Neural progenitor cell (in vitro differentiated cells): ENCODE data around the gene ZCCHC8.
"Not testable (repeated sequence)": the region's sequence is repeated elsewhere in the genome, so short reads cannot be mapped to it uniquely, and the experiment has no call there.

ENCODE experiments used
- CTCF ChIP-seq: fragments of 200-600 bp; sonication (generic); IDR thresholded peaks from 2 replicates; pipeline ENCODE4 v1.5.1; 2017; ENCODE audit warnings: antibody characterized with exemption, mild to moderate bottlenecking
- EZH2 ChIP-seq: fragments of 200-600 bp; sonication (generic); IDR thresholded peaks from 2 replicates; pipeline ENCODE4 v1.6.1; 2017; ENCODE audit warnings: antibody characterized with exemption, mild to moderate bottlenecking, moderate library complexity
- EZH2phosphoT487 ChIP-seq: fragments of 200-600 bp; sonication (generic); IDR thresholded peaks from 2 replicates; pipeline ENCODE4 v1.6.1; 2017; ENCODE audit warnings: antibody characterized with exemption

- TF ChIP-seq CTCF, EZH2, EZH2phosphoT487: not testable (repeated sequence)
These were observed 12.3 kb upstream of the ZCCHC8 start for GRCh38 chr12:122513028-122513427.
